RWPE1 (cell line): ENCODE results near the gene SKOR2.
"Not testable (repeated sequence)": the region's sequence is repeated elsewhere in the genome, so short reads cannot be mapped to it uniquely, and the experiment has no call there.

Experiments used
- CTCF ChIA-PET: fragments of 350-600 bp; sonication (Branson Sonifier 250); formaldehyde crosslinking; extraction: SDS; loops from one replicate; lab custom pipeline; 2021; lab: Yijun Ruan, JAX
- POLR2A ChIA-PET: fragments of 400-600 bp; formaldehyde crosslinking; extraction: SDS; loops from one replicate; lab custom pipeline; 2020; ENCODE audit warnings: antibody characterized with exemption; ENCODE audit not compliant: low non-redundant PET; lab: Yijun Ruan, JAX
- DNase-seq: peaks from one replicate; pipeline ENCODE4 v3.0.0; 2012; ENCODE audit warnings: low spot score
- H3K27ac ChIP-seq: fragments of 450-650 bp; 2 replicates; pipeline ENCODE4 v1.5.1; 2017
- TF ChIP-seq, protein P1 (sequence below): fragments of 450-650 bp; conservative IDR thresholded peaks from 2 replicates; pipeline ENCODE4 v1.5.1; 2017; ENCODE audit warnings: low read depth, mild to moderate bottlenecking

The SKOR2 gene

GRCh38 chr18:47174545-47175116 is 76.8 kb downstream of the SKOR2 start:
- TF ChIP-seq, protein P1, sequence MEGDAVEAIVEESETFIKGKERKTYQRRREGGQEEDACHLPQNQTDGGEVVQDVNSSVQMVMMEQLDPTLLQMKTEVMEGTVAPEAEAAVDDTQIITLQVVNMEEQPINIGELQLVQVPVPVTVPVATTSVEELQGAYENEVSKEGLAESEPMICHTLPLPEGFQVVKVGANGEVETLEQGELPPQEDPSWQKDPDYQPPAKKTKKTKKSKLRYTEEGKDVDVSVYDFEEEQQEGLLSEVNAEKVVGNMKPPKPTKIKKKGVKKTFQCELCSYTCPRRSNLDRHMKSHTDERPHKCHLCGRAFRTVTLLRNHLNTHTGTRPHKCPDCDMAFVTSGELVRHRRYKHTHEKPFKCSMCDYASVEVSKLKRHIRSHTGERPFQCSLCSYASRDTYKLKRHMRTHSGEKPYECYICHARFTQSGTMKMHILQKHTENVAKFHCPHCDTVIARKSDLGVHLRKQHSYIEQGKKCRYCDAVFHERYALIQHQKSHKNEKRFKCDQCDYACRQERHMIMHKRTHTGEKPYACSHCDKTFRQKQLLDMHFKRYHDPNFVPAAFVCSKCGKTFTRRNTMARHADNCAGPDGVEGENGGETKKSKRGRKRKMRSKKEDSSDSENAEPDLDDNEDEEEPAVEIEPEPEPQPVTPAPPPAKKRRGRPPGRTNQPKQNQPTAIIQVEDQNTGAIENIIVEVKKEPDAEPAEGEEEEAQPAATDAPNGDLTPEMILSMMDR: no peak
- H3K27ac ChIP-seq: no peak overlapping the region
- no peak for DNase-seq
- ChIA-PET CTCF (interaction anchor here (0.7 kb wide), 1 partner anchor 532 kb away, joined by 3 read pairs; no protein-coding TSS in a partner anchor), POLR2A (no interaction called here)

DNA sequence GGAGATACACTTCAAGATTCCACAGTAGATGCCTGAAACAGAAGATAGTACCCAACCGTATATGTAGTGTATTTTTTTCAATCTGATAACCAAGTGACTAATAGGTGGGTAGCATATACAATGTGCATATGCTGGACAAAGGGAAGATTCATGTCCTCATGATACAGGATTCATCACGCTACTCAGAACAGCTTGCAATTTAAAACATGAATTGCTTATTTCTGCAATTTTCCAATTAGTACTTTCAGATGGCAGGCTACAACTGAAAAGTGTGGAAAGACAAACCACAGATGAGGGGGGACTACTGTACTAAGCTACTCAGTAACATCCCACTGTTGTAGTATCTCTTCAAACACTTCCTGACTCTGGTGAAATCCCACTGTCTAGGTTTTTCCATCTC is 79.0 kb downstream of the SKOR2 start:
- TF ChIP-seq, protein P1: no peak
- DNase-seq: no peak
- POLR2A ChIA-PET: no interaction called here
- CTCF ChIA-PET: interaction anchor here (0.6 kb wide), 1 partner anchor 22 kb away, joined by 3 read pairs; the partner anchor contains the start of gene HDHD2
- no peak overlapping the region for H3K27ac ChIP-seq

DNA sequence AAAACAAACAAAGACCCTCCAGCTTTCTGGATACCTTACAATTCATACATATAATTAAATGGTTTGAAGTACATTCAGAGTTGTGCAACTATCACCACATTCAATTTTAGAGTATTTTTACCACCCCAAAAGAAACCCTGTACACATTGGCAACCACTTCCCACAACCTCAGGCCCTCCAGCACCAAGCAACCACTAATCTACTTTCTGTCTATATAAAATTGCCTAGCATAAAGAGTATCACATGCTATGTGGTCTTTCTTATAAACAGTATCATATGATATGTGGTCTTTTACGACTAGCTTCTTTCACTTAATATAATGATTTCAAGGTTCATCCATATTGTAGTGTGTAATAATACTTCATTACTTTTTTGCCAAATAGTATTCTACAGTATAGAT is 82.5 kb downstream of the SKOR2 start:
- CTCF ChIA-PET: no interaction called here
- POLR2A ChIA-PET: no interaction called here
- no peak overlapping the region for H3K27ac ChIP-seq
- DNase-seq: no peak
- TF ChIP-seq, protein P1: no peak

- no peak for DNase-seq
- ChIA-PET POLR2A (no interaction called here), CTCF (no interaction called here)
- H3K27ac ChIP-seq: no peak overlapping the region
- TF ChIP-seq, protein P1: no peak
Observed at GRCh38 chr18:47168509-47168908, 83.0 kb downstream of the SKOR2 start.

DNA sequence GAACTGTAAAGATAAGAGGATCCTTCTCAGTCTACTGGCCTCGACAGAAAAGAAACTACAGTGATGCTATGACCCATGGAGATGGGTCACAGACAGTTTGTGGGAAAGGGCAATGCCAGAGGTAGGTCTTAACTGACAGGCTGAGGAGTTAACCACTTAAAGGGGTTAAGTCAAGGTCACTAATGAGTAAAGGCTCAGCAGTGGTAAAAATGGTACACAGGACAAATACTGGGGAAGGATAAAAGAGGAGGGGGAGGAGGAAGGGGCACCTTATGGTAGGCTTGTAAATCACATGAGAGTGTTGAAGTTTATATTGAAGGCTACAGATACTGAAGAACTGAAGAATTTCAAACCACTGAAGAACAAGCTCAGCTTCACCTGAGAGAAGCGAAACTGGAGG is 85.2 kb downstream of the SKOR2 start:
- no peak for DNase-seq
- TF ChIP-seq, protein P1: no peak
- H3K27ac ChIP-seq: no peak overlapping the region
- ChIA-PET POLR2A (no interaction called here), CTCF (no interaction called here)

DNA sequence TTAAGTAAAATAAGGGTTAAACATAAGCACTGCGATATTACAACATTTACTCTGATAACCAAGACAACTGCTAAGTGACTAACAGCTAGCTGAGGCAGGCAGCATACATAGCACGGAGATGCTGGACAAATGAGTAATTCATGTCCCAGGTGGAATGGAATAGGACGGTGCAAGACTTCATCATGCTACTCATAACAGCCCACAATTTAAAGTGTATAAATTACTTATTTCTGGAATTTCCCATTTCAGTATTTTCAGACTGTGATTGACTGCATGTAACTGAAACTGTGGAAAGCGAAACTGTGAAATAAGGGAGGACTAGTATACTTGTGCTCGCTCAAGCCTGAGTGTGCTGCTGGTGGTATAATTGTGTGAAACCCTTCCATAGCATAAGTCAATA is 88.2 kb downstream of the SKOR2 start:
- TF ChIP-seq, protein P1: no peak
- CTCF ChIA-PET: no interaction called here
- POLR2A ChIA-PET: no interaction called here
- peak; percentile 31 for DNase-seq
- H3K27ac ChIP-seq: no peak overlapping the region

DNA sequence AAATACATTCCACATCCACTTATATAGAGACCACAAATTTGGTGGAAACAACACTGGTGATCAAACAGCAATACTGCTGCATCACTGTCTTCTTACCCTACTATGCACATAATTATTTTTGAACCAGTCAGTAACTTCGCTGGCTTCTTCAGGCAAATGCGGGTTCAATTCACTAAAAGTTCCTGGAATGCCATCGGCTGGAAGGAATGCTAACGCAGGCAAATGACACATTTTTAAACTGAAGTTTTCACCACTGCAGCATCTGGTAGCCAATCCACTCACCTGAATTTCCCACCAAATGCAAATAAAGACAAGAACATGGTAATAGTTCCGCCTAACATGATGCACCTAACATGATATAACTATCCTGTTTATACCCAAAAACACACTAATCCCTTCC is 91.2 kb downstream of the SKOR2 start:
- POLR2A ChIA-PET: no interaction called here
- no peak overlapping the region for H3K27ac ChIP-seq
- TF ChIP-seq, protein P1: no peak
- DNase-seq: no peak
- CTCF ChIA-PET: no interaction called here

DNA sequence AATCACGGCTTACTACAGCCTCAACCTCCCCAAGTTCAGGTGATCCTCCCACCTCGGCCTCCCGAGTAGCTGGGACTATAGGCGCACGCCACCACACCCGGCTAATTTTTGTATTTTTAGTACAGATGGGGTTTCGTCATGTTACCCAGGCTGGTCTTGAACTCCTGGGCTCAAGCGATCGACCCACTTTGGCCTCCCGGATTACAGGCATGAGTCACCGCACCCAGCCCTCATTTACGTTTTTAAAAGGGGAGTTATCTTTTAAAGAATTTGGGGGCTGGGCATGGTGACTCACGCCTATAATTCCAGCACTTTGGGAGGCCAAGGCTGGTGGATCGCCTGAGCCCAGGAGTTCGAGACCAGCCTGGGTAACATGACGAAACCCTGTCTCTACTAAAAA is 93.1 kb downstream of the SKOR2 start:
- DNase-seq, CTCF ChIA-PET, POLR2A ChIA-PET, H3K27ac ChIP-seq: not testable (repeated sequence)
